Measurements from ENCODE around the gene KCNJ10. TPM values are rescaled to one million over a fixed set of nuclear protein-coding genes. Genes with fewer than 3 reads are reported as not detected.
A peak's percentile ranks its signal among the peaks of the same experiment; 100 is the strongest.
"Not testable (repeated sequence)": the region's sequence is repeated elsewhere in the genome, so short reads cannot be mapped to it uniquely, and the experiment has no call there.

KCNJ10 gene
- total RNA-seq, 1 donor from 2014 or later, result not detected

DNA sequence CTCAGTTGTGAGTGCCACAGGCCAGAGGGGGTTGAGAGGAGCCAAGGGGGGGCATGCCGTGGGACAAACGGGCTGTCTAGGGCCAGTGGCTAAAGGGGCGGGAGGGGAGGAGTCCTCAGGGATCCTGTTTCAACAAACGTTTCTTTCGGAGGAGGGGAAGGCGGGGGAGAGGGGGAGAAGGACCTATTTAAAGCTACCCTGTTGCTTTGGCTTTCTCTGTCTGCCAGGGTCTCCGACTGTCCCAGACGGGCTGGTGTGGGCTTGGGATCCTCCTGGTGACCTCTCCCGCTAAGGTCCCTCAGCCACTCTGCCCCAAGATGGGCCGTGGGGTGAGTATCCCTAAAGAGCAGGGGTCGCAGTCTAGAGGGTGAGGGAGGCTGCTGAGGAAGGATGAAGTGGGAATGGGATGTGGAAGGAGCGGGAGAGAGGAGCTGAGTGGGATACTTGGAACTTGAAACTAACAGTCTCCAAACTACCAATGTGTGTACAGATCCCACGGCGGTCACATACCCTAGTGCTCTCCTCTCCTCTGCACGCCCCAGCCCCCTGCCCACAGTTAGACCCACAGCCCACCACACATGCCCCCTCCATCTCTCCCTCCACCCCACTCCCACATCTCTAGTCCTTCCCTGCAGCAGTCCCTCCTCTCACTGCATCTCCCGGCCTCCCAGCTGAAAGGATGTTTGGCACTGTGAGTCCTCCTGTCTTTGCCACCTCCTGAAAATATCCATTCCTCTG lies 45.8 kb upstream of the KCNJ10 start, which contains the start of gene ATP1A2:
Gene ATP1A2, plus strand, starts transcription at position 215 of the 738 bp plus-strand sequence. Its CDS starts 103 bp downstream, at position 318.
- Histone ChIP-seq H3K27ac (no peak within 1 kb of the TSS), H3K27me3 (no peaks in the 10 kb centered on the region), H3K4me3 (peak within 1 kb of the TSS; percentile 8), H3K36me3 (no peaks in the 10 kb centered on the region), H3K9me3 (no peaks in the 10 kb centered on the region), H3K4me1 (no peaks in the 10 kb centered on the region)
- no peak for DNase-seq
- TF ChIP-seq, protein P1, sequence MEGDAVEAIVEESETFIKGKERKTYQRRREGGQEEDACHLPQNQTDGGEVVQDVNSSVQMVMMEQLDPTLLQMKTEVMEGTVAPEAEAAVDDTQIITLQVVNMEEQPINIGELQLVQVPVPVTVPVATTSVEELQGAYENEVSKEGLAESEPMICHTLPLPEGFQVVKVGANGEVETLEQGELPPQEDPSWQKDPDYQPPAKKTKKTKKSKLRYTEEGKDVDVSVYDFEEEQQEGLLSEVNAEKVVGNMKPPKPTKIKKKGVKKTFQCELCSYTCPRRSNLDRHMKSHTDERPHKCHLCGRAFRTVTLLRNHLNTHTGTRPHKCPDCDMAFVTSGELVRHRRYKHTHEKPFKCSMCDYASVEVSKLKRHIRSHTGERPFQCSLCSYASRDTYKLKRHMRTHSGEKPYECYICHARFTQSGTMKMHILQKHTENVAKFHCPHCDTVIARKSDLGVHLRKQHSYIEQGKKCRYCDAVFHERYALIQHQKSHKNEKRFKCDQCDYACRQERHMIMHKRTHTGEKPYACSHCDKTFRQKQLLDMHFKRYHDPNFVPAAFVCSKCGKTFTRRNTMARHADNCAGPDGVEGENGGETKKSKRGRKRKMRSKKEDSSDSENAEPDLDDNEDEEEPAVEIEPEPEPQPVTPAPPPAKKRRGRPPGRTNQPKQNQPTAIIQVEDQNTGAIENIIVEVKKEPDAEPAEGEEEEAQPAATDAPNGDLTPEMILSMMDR (IDR thresholded peaks at IDR 0.05), result no peak
- intact Hi-C loops (cut with DNase I), result no loop called here
- no peak for ATAC-seq

DNA sequence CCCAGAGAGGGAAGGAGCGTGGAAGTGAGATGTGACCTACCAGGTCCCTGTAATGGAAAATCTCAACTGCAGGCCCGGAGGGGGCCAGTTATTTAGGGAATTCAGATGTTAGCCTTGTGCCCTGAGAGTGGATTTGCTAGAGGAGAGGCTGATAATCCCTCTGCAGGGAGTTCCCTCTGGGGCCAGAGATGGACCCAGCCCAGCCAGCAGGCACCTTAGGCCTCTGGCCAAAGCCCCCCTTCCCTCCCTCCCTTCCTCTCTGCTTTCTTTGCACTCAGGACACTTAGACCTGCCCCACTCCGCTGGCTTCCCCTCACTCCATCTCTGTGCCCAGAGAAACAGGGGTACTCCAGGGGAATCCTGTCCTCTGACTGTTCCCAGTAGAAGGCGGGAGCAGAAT lies 44.1 kb upstream of the KCNJ10 start:
- no peaks in the 10 kb centered on the region for H3K36me3 ChIP-seq
- ATAC-seq (no peak), DNase-seq (no peak)
- H3K9me3 ChIP-seq, result no peaks in the 10 kb centered on the region
- intact Hi-C loops (cut with DNase I), result no loop called here
- H3K27ac ChIP-seq, result no peak overlapping the region
- H3K27me3 ChIP-seq, result no peaks in the 10 kb centered on the region
- H3K4me3 ChIP-seq, result no peak overlapping the region
- H3K4me1 ChIP-seq, result no peaks in the 10 kb centered on the region
- TF ChIP-seq, protein P1 (IDR thresholded peaks at IDR 0.05), result no peak

DNA sequence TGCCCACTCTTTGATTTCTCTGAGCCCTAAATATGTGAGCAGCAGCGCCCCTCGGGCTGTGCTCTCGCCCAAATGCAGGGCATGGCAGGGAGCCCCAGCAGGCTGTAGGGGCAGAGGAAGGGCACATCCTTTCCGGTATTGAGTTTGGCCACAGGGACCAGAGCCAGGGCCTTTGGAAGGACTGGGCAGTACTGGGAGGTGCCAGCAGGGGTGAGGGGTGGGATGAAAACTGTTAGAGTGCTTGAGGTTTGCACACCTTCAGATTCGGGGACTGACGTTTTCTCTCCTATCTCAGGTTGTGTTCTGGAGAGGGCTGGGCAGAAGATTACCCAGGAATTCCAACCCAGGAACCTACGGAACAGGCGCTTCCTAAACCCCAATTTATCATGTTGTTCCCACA lies 43.4 kb upstream of the KCNJ10 start:
- TF ChIP-seq, protein P1 (IDR thresholded peaks at IDR 0.05), result no peak
- H3K27ac ChIP-seq, result no peak overlapping the region

DNA sequence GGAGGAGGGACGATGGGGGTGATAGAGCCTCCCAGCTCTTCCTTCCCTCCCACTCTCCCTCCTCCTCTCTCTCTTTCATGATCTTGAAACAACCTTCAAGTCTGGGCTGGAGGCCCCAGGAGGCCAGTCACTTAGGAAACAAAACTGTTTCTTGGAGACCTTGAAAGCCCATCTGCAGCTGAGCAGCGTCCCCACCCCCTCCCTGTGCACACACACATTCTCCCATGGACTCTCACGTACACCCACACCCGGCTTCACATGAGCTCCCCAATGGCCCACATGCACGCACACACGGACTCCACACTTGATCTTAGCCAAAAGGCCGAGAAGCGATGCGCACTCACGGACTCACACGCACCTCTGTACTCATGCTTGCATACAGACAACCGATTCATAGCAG lies 42.4 kb upstream of the KCNJ10 start:
- no peaks in the 10 kb centered on the region for H3K36me3 ChIP-seq
- TF ChIP-seq, protein P1 (IDR thresholded peaks at IDR 0.05), result no peak
- no peak for DNase-seq
- H3K27me3 ChIP-seq, result no peaks in the 10 kb centered on the region
- ATAC-seq, result no peak
- no peaks in the 10 kb centered on the region for H3K4me1 ChIP-seq
- no peak overlapping the region for H3K4me3 ChIP-seq
- no peaks in the 10 kb centered on the region for H3K9me3 ChIP-seq
- intact Hi-C loops (cut with DNase I), result no loop called here
- no peak overlapping the region for H3K27ac ChIP-seq

More for the DNA sequence above, 43.4 kb upstream of the KCNJ10 start:
- no peak overlapping the region for H3K4me3 ChIP-seq
- H3K4me1 ChIP-seq, result no peaks in the 10 kb centered on the region
- H3K36me3 ChIP-seq, result no peaks in the 10 kb centered on the region
- ATAC-seq, result no peak
- H3K9me3 ChIP-seq, result no peaks in the 10 kb centered on the region
- intact Hi-C loops (cut with DNase I), result no loop called here
- no peaks in the 10 kb centered on the region for H3K27me3 ChIP-seq
- no peak for DNase-seq

DNA sequence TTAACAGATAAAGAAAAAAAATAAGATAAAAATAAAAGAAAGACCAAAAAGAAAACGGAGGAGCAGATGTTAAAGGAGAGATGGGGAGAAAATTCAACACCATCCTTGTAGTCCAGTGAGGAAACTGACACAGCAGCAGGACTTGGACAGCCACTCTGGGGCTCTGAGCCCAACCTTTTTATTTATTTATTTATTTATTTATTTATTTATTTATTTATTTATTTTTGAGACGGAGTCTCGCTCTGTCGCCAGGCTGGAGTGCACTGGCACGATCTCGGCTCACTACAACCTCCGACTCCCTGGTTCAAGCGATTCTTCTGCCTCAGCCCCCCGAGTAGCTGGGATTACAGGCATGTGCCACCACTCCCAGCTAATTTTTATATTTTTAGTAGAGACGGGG lies 41.5 kb upstream of the KCNJ10 start:
- ATAC-seq; DNase-seq; H3K36me3 ChIP-seq; H3K27ac ChIP-seq; H3K4me3 ChIP-seq; H3K4me1 ChIP-seq; H3K9me3 ChIP-seq; H3K27me3 ChIP-seq; intact Hi-C loops (cut with DNase I): not testable (repeated sequence)

DNA sequence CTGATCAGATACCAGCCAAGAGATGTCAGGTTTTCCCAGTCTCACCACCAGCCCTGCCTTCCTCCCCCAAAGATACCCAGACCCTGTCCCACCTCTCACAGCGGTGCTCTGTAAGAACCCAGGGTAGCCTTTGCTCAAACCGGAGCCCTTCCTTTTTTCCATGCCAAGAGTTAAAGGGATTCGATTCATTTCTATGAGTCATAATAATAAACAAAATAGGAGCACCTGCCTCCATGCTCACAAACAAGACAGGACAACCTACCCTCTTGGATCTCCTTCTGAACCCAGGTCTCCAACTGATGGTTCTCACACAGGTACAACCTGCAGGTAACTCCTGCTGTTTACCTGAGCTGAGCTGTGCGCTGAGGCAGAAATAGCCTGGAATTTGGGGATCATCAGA lies 39.7 kb upstream of the KCNJ10 start:
- no peak overlapping the region for H3K4me3 ChIP-seq
- no peaks in the 10 kb centered on the region for H3K9me3 ChIP-seq
- DNase-seq (no peak), ATAC-seq (no peak)
- no peaks in the 10 kb centered on the region for H3K4me1 ChIP-seq
- no peak overlapping the region for H3K27ac ChIP-seq
- TF ChIP-seq, protein P1 (IDR thresholded peaks at IDR 0.05), result no peak
- intact Hi-C loops (cut with DNase I), result no loop called here
- no peaks in the 10 kb centered on the region for H3K36me3 ChIP-seq
- H3K27me3 ChIP-seq, result no peaks in the 10 kb centered on the region
